Breast epithelium (tissue), 3 donors: ENCODE results near the gene LMNTD1.

Experiments
- POLR2AphosphoS5 ChIP-seq, 3 donors: sonication (generic); formaldehyde crosslinking; IDR thresholded peaks; one replicate each; pipeline ENCODE4 v1.6.1; 2017; ENCODE audit warnings: antibody characterized with exemption in 3 of 3
- TF ChIP-seq, protein P1 (sequence below), 3 donors: fragments of 450-650 bp; IDR thresholded peaks; one replicate each; pipeline ENCODE4 v1.5.1; 2016 to 2017; ENCODE audit warnings: antibody characterized with exemption in 3 of 3, mild to moderate bottlenecking in 3 of 3, moderate library complexity in 3 of 3

DNA sequence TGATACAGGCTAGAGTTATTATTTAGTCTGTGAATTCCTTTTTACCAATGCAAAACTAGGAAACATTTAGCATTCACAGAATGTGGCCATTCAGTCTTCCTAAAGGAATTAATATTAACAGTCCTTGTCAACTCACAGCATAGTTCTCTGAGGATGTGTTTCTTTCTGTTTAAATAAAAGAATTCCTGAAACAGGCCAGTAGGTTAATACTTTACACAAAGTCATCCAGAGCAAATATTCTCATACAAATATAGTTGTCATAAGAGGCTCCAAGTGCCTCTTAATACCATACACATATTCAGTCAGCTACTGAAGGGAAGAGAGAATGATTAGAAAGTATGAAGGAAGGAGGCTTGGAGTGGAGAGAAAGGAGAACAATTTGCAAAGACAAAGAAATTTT is 120.1 kb downstream of the LMNTD1 start:
- TF ChIP-seq, protein P1, sequence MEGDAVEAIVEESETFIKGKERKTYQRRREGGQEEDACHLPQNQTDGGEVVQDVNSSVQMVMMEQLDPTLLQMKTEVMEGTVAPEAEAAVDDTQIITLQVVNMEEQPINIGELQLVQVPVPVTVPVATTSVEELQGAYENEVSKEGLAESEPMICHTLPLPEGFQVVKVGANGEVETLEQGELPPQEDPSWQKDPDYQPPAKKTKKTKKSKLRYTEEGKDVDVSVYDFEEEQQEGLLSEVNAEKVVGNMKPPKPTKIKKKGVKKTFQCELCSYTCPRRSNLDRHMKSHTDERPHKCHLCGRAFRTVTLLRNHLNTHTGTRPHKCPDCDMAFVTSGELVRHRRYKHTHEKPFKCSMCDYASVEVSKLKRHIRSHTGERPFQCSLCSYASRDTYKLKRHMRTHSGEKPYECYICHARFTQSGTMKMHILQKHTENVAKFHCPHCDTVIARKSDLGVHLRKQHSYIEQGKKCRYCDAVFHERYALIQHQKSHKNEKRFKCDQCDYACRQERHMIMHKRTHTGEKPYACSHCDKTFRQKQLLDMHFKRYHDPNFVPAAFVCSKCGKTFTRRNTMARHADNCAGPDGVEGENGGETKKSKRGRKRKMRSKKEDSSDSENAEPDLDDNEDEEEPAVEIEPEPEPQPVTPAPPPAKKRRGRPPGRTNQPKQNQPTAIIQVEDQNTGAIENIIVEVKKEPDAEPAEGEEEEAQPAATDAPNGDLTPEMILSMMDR (IDR thresholded peaks at IDR 0.05) = no peak
- TF ChIP-seq POLR2AphosphoS5 (IDR thresholded peaks at IDR 0.05) = no peak
